Thoracic aorta (tissue), 2 donors: ENCODE measurements around the gene HLA-DPB1. TPM values are rescaled to one million over a fixed set of nuclear protein-coding genes. Genes with fewer than 3 reads are reported as not detected.
A peak's percentile ranks its signal among the peaks of the same experiment; 100 is the strongest.

ENCODE experiments used
- ATAC-seq: fragments of 150-250 bp; one replicate; pipeline ENCODE4 v1.8.0; 2017; ENCODE audit warnings: low read depth; ENCODE audit not compliant: insufficient number of reproducible peaks, low FRiP score
- DNase-seq: peaks from one replicate; pipeline ENCODE4 v3.0.0-alpha.2; 2020; ENCODE audit warnings: low spot score
- H3K27ac ChIP-seq, 2 donors: fragments of 200-600 bp; sonication (generic); 1 replicate in 1 of 2; 2 replicates in 1 of 2; pipeline ENCODE4 v1.5.1; 2016; ENCODE audit warnings: mild to moderate bottlenecking in 2 of 2, moderate library complexity in 2 of 2
- H3K27me3 ChIP-seq: fragments of 200-600 bp; sonication (generic); replicated peaks from 2 replicates; pipeline ENCODE4 v1.6.0; 2016; ENCODE audit warnings: mild to moderate bottlenecking; ENCODE audit not compliant: insufficient read depth
- H3K36me3 ChIP-seq: fragments of 200-600 bp; sonication (generic); one replicate; pipeline ENCODE4 v1.5.1; 2016
- H3K4me1 ChIP-seq, 2 donors: fragments of 200-600 bp; sonication (generic); 1 replicate in 1 of 2; 2 replicates in 1 of 2; pipeline versions ENCODE4 v1.5.1 to v1.6.0; 2016; ENCODE audit warnings: low read depth in 2 of 2, mild to moderate bottlenecking in 1 of 2; ENCODE audit not compliant: control insufficient read depth in 1 of 2
- H3K4me3 ChIP-seq: fragments of 200-600 bp; sonication (generic); 2 replicates; pipeline ENCODE4 v1.5.1; 2016; ENCODE audit warnings: mild to moderate bottlenecking
- H3K9me3 ChIP-seq: fragments of 200-600 bp; sonication (generic); 2 replicates; pipeline ENCODE4 v1.5.1; 2016
- total RNA-seq, 2 donors: library from RNA; depleted of rRNA; stranded (reverse); fragments of >200 nt; gene quantifications; one replicate each; pipeline versions ENCODE4 v1.1.0 to v1.2.3, GENCODE V29; 2016
- TF ChIP-seq, protein P1 (sequence below): fragments of 200-600 bp; sonication (generic); IDR thresholded peaks from one replicate; pipeline ENCODE4 v1.5.1; 2019; ENCODE audit warnings: antibody characterized with exemption

HLA-DPB1 gene
- 100 to 1,000 TPM in 1 of 2 donors, 10 to 100 TPM in 1; 78.4 to 112 TPM for total RNA-seq

DNA sequence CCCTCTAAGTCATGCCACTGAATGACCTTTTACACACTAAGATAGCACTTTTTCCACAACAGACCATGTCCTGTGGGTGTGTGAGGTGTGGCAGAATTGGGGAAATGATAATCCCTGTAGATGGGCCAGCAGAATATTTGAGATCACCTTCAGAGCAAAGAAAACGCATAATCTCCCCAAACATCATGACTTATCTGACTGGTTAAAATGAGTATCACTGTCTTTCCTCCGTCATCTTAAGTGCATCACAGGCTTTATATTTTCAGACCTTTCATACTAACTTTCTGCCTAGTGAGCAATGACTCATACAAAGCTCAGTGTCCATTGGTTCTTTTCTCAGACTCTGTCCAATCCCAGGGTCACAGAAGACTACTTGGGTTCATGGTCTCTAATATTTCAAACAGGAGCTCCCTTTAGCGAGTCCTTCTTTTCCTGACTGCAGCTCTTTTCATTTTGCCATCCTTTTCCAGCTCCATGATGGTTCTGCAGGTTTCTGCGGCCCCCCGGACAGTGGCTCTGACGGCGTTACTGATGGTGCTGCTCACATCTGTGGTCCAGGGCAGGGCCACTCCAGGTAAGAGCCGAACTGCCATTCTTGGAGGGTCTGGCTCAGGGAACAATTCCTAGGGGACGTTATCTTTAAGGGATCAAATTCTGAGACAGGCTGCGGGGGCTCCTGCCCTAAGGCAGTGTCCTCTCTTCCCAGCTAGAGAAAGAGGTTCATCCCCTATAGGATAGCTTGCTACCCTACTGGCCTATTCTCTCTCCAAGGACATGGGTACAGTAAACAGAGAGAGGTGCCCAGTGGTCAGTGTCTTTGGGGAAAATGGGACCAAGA, at the start of gene HLA-DPB1:
TSS of gene HLA-DPB1 (plus strand) at position 423 of the 838 bp plus-strand sequence. CDS start at position 475, 52 bp downstream.
- Histone ChIP-seq H3K36me3 (no peaks in the 10 kb centered on the region), H3K9me3 (no peaks in the 10 kb centered on the region), H3K27ac (peak within 1 kb of the TSS in 1 of 2 donors; percentile 30), H3K4me3 (peak within 1 kb of the TSS; percentile 50), H3K4me1 (peaks cover 0 to under 1% of the 10 kb centered on the region in 2 donors), H3K27me3 (no peaks in the 10 kb centered on the region)
- TF ChIP-seq, protein P1, sequence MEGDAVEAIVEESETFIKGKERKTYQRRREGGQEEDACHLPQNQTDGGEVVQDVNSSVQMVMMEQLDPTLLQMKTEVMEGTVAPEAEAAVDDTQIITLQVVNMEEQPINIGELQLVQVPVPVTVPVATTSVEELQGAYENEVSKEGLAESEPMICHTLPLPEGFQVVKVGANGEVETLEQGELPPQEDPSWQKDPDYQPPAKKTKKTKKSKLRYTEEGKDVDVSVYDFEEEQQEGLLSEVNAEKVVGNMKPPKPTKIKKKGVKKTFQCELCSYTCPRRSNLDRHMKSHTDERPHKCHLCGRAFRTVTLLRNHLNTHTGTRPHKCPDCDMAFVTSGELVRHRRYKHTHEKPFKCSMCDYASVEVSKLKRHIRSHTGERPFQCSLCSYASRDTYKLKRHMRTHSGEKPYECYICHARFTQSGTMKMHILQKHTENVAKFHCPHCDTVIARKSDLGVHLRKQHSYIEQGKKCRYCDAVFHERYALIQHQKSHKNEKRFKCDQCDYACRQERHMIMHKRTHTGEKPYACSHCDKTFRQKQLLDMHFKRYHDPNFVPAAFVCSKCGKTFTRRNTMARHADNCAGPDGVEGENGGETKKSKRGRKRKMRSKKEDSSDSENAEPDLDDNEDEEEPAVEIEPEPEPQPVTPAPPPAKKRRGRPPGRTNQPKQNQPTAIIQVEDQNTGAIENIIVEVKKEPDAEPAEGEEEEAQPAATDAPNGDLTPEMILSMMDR, result no peak
- ATAC-seq, result no peak
- DNase-seq, result no peak

- ATAC-seq (no peak), DNase-seq (no peak)
- Histone ChIP-seq H3K36me3 (no peaks in the 10 kb centered on the region), H3K27ac (peak overlapping the region in 1 of 2 donors; percentile 37), H3K4me1 (no peaks in the 10 kb centered on the region), H3K4me3 (no peak overlapping the region), H3K9me3 (no peaks in the 10 kb centered on the region), H3K27me3 (no peaks in the 10 kb centered on the region)
- TF ChIP-seq, protein P1, result no peak
Measured at GRCh38 chr6:33028220-33028849, 47.5 kb upstream of the HLA-DPB1 start.

GRCh38 chr6:33029328-33030184, 46.2 kb upstream of the HLA-DPB1 start:
- no peaks in the 10 kb centered on the region for H3K36me3 ChIP-seq
- peak; percentile 6 for ATAC-seq
- H3K4me1 ChIP-seq, result no peaks in the 10 kb centered on the region
- H3K27me3 ChIP-seq, result peaks cover 4% of the 10 kb centered on the region
- H3K27ac ChIP-seq, result peak overlapping the region in 1 of 2 donors; percentile 51
- no peak for DNase-seq
- peaks cover 3% of the 10 kb centered on the region for H3K9me3 ChIP-seq
- H3K4me3 ChIP-seq, result no peak overlapping the region
- TF ChIP-seq, protein P1, result no peak

GRCh38 chr6:33030245-33030644, 45.5 kb upstream of the HLA-DPB1 start:
- Histone ChIP-seq H3K4me3 (no peak overlapping the region), H3K36me3 (no peaks in the 10 kb centered on the region), H3K9me3 (peaks cover 3% of the 10 kb centered on the region), H3K27me3 (peaks cover 4% of the 10 kb centered on the region), H3K27ac (peak overlapping the region in 1 of 2 donors; percentile 51), H3K4me1 (no peaks in the 10 kb centered on the region)
- DNase-seq, result no peak
- TF ChIP-seq, protein P1, result no peak
- ATAC-seq, result no peak
